K562 (cell line): Measurements from ENCODE around the gene DHX32. TPM values are rescaled to one million over a fixed set of nuclear protein-coding genes. Genes with fewer than 3 reads are reported as not detected.

Experiments used
- ATAC-seq: fragments of 200-7000 bp; cut with Tn5 transposase; 3 replicates; pipeline ENCODE4 v1.9.1; 2020; ENCODE audit warnings: moderate library complexity
- BruUV-seq: library from RNA; stranded (reverse); fragments of 400-500 nt; replicated peaks from 2 replicates; lab custom pipeline; 2021; lab: Mats Ljungman, UMichigan
- CTCF ChIA-PET: fragments of 300-600 bp; formaldehyde crosslinking; extraction: SDS; loops from one replicate; lab custom pipeline; 2021; ENCODE audit warnings: low intra/inter-chr PET ratio; lab: Yijun Ruan, JAX
- POLR2A ChIA-PET: fragments of 300-600, 350-650 bp; sonication (Branson Sonifier 250); formaldehyde crosslinking; extraction: SDS; loops from one replicate; lab custom pipeline; 2021; ENCODE audit warnings: antibody characterized with exemption, inconsistent platforms; lab: Yijun Ruan, JAX
- DNase-seq, 4 experiments: peaks; one replicate each; pipeline versions ENCODE4 v3.0.0 to v3.0.0-alpha.2; 2011 to 2018; ENCODE audit warnings: low spot score in 3 of 4, mixed read lengths in 3 of 4; ENCODE audit errors: extremely low read depth in 1 of 4
- FAIRE-seq: peaks from 2 replicates; lab custom pipeline; 2011; peaks lifted over from hg19 to GRCh38; lab: Jason Lieb, UNC
- H2AFZ ChIP-seq: 2 replicates; pipeline ENCODE4 v1.6.0; 2011; ENCODE audit warnings: low read depth, low read length, control low read depth, inconsistent platforms
- H3K27ac ChIP-seq: fragments of 200-600 bp; 3 replicates; pipeline ENCODE4 v1.8.0; 2011; ENCODE audit warnings: low read depth, mild to moderate bottlenecking, control low read depth, inconsistent platforms, low read length, moderate library complexity, mixed read lengths; ENCODE audit errors: extremely low read depth
- H3K27me3 ChIP-seq, 2 experiments: fragments of 300-600 bp in 1 of 2; 2 replicates in 1 of 2; 3 replicates in 1 of 2; pipeline versions ENCODE4 v1.6.0 to v1.8.0; 2011; ENCODE audit warnings: inconsistent platforms in 2 of 2, low read length in 2 of 2, mild to moderate bottlenecking in 1 of 2, mixed read lengths in 1 of 2, moderate library complexity in 1 of 2; ENCODE audit not compliant: control insufficient read depth in 2 of 2, insufficient read depth in 2 of 2
- H3K36me3 ChIP-seq: fragments of 300-600 bp; 3 replicates; pipeline ENCODE4 v1.8.0; 2011; ENCODE audit warnings: mild to moderate bottlenecking, low read length, inconsistent platforms; ENCODE audit not compliant: control insufficient read depth, insufficient read depth
- H3K4me1 ChIP-seq, 2 experiments: fragments of 200-600 bp in 1 of 2; replicated peaks in 1 of 2; 2 replicates in 1 of 2; 3 replicates in 1 of 2; pipeline versions ENCODE4 v1.5.1 to v1.8.0; 2011; ENCODE audit warnings: inconsistent platforms in 2 of 2, low read length in 2 of 2, mild to moderate bottlenecking in 1 of 2, mixed read lengths in 1 of 2, moderate library complexity in 1 of 2; ENCODE audit not compliant: control insufficient read depth in 2 of 2, insufficient read depth in 2 of 2
- H3K4me2 ChIP-seq: 2 replicates; pipeline ENCODE4 v1.6.1; 2011; ENCODE audit warnings: low read length, control low read depth, inconsistent platforms, mixed read lengths; ENCODE audit not compliant: insufficient read depth
- H3K4me3 ChIP-seq: fragments of 200-600 bp; sonication (generic), shearing (Covaris generic); 2 replicates; pipeline ENCODE4 v1.5.1; 2016; ENCODE audit warnings: control low read depth, inconsistent platforms
- H3K79me2 ChIP-seq: fragments of 200-600 bp; 3 replicates; pipeline ENCODE4 v1.8.0; 2011; ENCODE audit warnings: low read length, inconsistent platforms; ENCODE audit not compliant: control insufficient read depth, insufficient read depth
- H3K9ac ChIP-seq, 2 experiments: 2 replicates each; pipeline versions ENCODE4 v1.6.0 to v1.6.1; 2011; ENCODE audit warnings: low read depth in 2 of 2, low read length in 2 of 2, control low read depth in 1 of 2, inconsistent platforms in 1 of 2, mild to moderate bottlenecking in 1 of 2, mixed read lengths in 1 of 2; ENCODE audit not compliant: insufficient read depth in 1 of 2
- H3K9me1 ChIP-seq: one replicate; pipeline ENCODE4 v1.6.0; 2011; ENCODE audit warnings: inconsistent platforms, mild to moderate bottlenecking, low read length, moderate library complexity; ENCODE audit not compliant: control insufficient read depth, insufficient read depth
- H3K9me3 ChIP-seq: replicated peaks from 2 replicates; pipeline ENCODE4 v1.5.1; 2011; ENCODE audit warnings: low read depth, low read length, inconsistent platforms; ENCODE audit not compliant: control insufficient read depth, insufficient read depth
- H4K20me1 ChIP-seq: replicated peaks from 2 replicates; pipeline ENCODE4 v1.6.1; 2011; ENCODE audit warnings: low read length, inconsistent platforms, mixed read lengths; ENCODE audit not compliant: control insufficient read depth, insufficient read depth
- ARID1B ChIP-seq: fragments of 450-650 bp; IDR thresholded peaks from 2 replicates; pipeline ENCODE4 v1.6.1; 2016; ENCODE audit warnings: antibody characterized with exemption, mild to moderate bottlenecking, inconsistent platforms
- ARID3A ChIP-seq: IDR thresholded peaks from 2 replicates; pipeline ENCODE4 v1.6.1; 2012; ENCODE audit warnings: low read depth, low read length, improper control_type of control experiment, borderline replicate concordance
- BRD9 ChIP-seq: fragments of 450-650 bp; IDR thresholded peaks from 2 replicates; pipeline ENCODE4 v1.6.1; 2018; ENCODE audit warnings: low read depth; ENCODE audit not compliant: partially characterized antibody
- CREB1 ChIP-seq, 2 experiments: sonication (generic) in 1 of 2; formaldehyde crosslinking in 1 of 2; IDR thresholded peaks; 2 replicates each; pipeline versions ENCODE4 v1.6.1 to v1.8.0; 2012 to 2022; ENCODE audit warnings: inconsistent platforms in 1 of 2, mild to moderate bottlenecking in 1 of 2, missing genetic modification reagents in 1 of 2, moderate library complexity in 1 of 2
- EP400 ChIP-seq: fragments of 450-650 bp; IDR thresholded peaks from 2 replicates; pipeline ENCODE4 v1.6.1; 2017; ENCODE audit warnings: antibody characterized with exemption, mild to moderate bottlenecking, moderate library complexity
- FOXA3 ChIP-seq, 2 experiments: fragments of 450-650 bp in 1 of 2; sonication (generic) in 1 of 2; formaldehyde crosslinking; IDR thresholded peaks in 1 of 2; conservative IDR thresholded peaks in 1 of 2; 2 replicates each; pipeline versions ENCODE4 v1.4.0 to v1.8.0; 2020 to 2022; ENCODE audit warnings: mild to moderate bottlenecking in 2 of 2, missing genetic modification reagents in 1 of 2
- FOXJ3 ChIP-seq: sonication (generic); formaldehyde crosslinking; IDR thresholded peaks from 2 replicates; pipeline ENCODE4 v1.4.0; 2020; ENCODE audit warnings: mild to moderate bottlenecking, missing genetic modification reagents
- GABPA ChIP-seq: fragments of 200-800 bp; sonication (Bioruptor generic); conservative IDR thresholded peaks from 2 replicates; pipeline ENCODE4 v1.6.1; 2016; ENCODE audit warnings: low read depth, missing genetic modification characterization, missing compliant biosample characterization
- GTF2B ChIP-seq: IDR thresholded peaks from 2 replicates; pipeline ENCODE4 v1.6.1; 2011; ENCODE audit not compliant: insufficient read length; ENCODE audit errors: extremely low read depth
- ILF3 ChIP-seq: fragments of 450-650 bp; IDR thresholded peaks from 2 replicates; pipeline ENCODE4 v1.6.1; 2018; ENCODE audit warnings: antibody characterized with exemption, mild to moderate bottlenecking, moderate library complexity, borderline replicate concordance
- NR4A1 ChIP-seq, 2 experiments: fragments of 250-450 bp in 1 of 2; fragments of 450-650 bp in 1 of 2; sonication (Bioruptor Pico) in 1 of 2; IDR thresholded peaks; 2 replicates each; pipeline versions ENCODE4 v1.4.0 to v1.6.1; 2016 to 2020; ENCODE audit warnings: mild to moderate bottlenecking in 2 of 2, missing compliant biosample characterization in 1 of 2, missing genetic modification characterization in 1 of 2, moderate library complexity in 1 of 2
- PHF21A ChIP-seq: fragments of 450-650 bp; IDR thresholded peaks from 2 replicates; pipeline ENCODE4 v1.6.1; 2017; ENCODE audit warnings: low read depth, borderline replicate concordance
- POLR2B ChIP-seq: fragments of 450-650 bp; IDR thresholded peaks from 2 replicates; pipeline ENCODE4 v1.6.1; 2018; ENCODE audit warnings: low read depth; ENCODE audit not compliant: partially characterized antibody
- SFPQ ChIP-seq: fragments of 200-400 bp; formaldehyde crosslinking; IDR thresholded peaks from 2 replicates; pipeline ENCODE4 v1.6.1; 2017; ENCODE audit warnings: mild to moderate bottlenecking, low read depth, low read length, moderate library complexity
- WHSC1 ChIP-seq: IDR thresholded peaks from one replicate; pipeline ENCODE4 v1.6.1; 2012; ENCODE audit warnings: low read length, control low read depth, inconsistent platforms
- ZNF507 ChIP-seq: conservative IDR thresholded peaks from 2 replicates; pipeline ENCODE4 v1.6.1; 2017; ENCODE audit warnings: missing genetic modification characterization, missing compliant biosample characterization
- WGBS: fragments of 100-300 bp; shearing (Covaris generic); methylation state at CpG from one replicate; pipeline ENCODE4 v1.1.6; 2016; ENCODE audit warnings: low coverage, mixed read lengths; ENCODE audit not compliant: insufficient coverage; ENCODE audit errors: missing lambda C conversion rate; 5-methylcytosine and 5-hydroxymethylcytosine counted together
- in situ Hi-C: fragments of 300-500 bp; cut with MboI; formaldehyde crosslinking; loops from 4 replicates; pipeline ENCODE4 v1.15.0; 2018; ENCODE audit warnings: inconsistent platforms, mixed read lengths
- intact Hi-C: fragments of 100-400 bp; cut with micrococcal nuclease; formaldehyde crosslinking; loops from 2 replicates; pipeline ENCODE4 v1.14.2; 2022
- polyA plus RNA-seq, 8 experiments: library from polyadenylated mRNA; depleted of rRNA in 4 of 8; stranded (reverse) in 5 of 8; unstranded in 3 of 8; fragments of >200 nt; fragmentation: Nextera tagmentation in 2 of 8; fragmentation: Illumina TruSeq in 1 of 8; extraction: Ambion mirVana in 2 of 8; extraction: Trizol in 1 of 8; gene quantifications; 2 replicates each; pipeline versions ENCODE4 v1.2.1 to v1.2.3, GENCODE V29; 2011 to 2014; ENCODE audit warnings: inconsistent platforms in 1 of 8, missing spikeins in 1 of 8
- total RNA-seq, 7 experiments: library from RNA; depleted of rRNA in 6 of 7; stranded (reverse); fragments of >200 nt in 6 of 7; fragmentation: Illumina TruSeq in 2 of 7; extraction: Trizol in 2 of 7; gene quantifications; 2 replicates each; pipeline versions ENCODE4 v1.2.1 to v1.2.3, GENCODE V29; 2011 to 2021; ENCODE audit warnings: low replicate concordance in 1 of 7

The DHX32 gene
- total and polyA plus RNA-seq, 9 of the 15 experiments (the other 6 are each of a cell fraction or from before 2014, with no cell fraction given): 5.8 to 23.5 (median 17.5) TPM

- CTCF ChIA-PET: no interaction called here
- no peak for TF ChIP-seq ARID3A
- TF ChIP-seq SFPQ: no peak
- TF ChIP-seq POLR2B: no peak
- TF ChIP-seq GTF2B: no peak
- no peak for TF ChIP-seq FOXA3 (CRISPR knock-in tag; conservative IDR thresholded peaks at IDR 0.05 in 1 of 2, IDR thresholded peaks at IDR 0.05 in 1 of 2)
- no peak for TF ChIP-seq CREB1 (IDR thresholded peaks at IDR 0.05)
- no peak for TF ChIP-seq CREB1 (CRISPR knock-in tag; IDR thresholded peaks at IDR 0.05)
- no peak for TF ChIP-seq ARID1B
- TF ChIP-seq WHSC1: no peak
- TF ChIP-seq BRD9: no peak
- TF ChIP-seq FOXJ3 (CRISPR knock-in tag): no peak
- no peak for TF ChIP-seq PHF21A
- no peak for TF ChIP-seq GABPA (tag)
- TF ChIP-seq ILF3: no peak
- TF ChIP-seq EP400: no peak
- no peak for TF ChIP-seq ZNF507 (tag)
- no peak for TF ChIP-seq NR4A1 (CRISPR knock-in tag; IDR thresholded peaks at IDR 0.05)
- TF ChIP-seq NR4A1 (tag; IDR thresholded peaks at IDR 0.05): no peak
- TF ChIP-seq, all 486 proteins: peak for 0
Measured at GRCh38 chr10:125843603-125844329, 37.3 kb downstream of the DHX32 start.

More at GRCh38 chr10:125843603-125844329, 37.3 kb downstream of the DHX32 start:
- Histone ChIP-seq H2AFZ (no peak overlapping the region), H3K9me1 (no peaks in the 10 kb centered on the region), H3K9ac (no peak overlapping the region), H3K4me2 (no peak overlapping the region), H3K4me3 (no peak overlapping the region), H4K20me1 (0 out of 2 replicates have a peak, but pooled peaks cover 4% of the 10 kb centered on the region), H3K36me3 (peaks cover 61% of the 10 kb centered on the region), H3K27me3 (no peaks in the 10 kb centered on the region), H3K27ac (no peak overlapping the region), H3K79me2 (no peaks in the 10 kb centered on the region), H3K4me1 (no peaks in the 10 kb centered on the region; a peak in 1 of 5 replicates), H3K9me3 (no peaks in the 10 kb centered on the region)
- no peak for FAIRE-seq
- intact Hi-C loops: no loop called here
- WGBS: 88% methylated on average over 5 of the region's 9 CpGs
- POLR2A ChIA-PET: interaction anchor here (0.5 to 3.0 kb wide), 5 partner anchors 8 to 858 kb away, joined by 3 to 10 read pairs (median 3); no protein-coding TSS in a partner anchor
- no peak for ATAC-seq
- BruUV-seq: no TSS peak
- no peak for DNase-seq
- in situ Hi-C loops: no loop called here
